HG02759 (cell line): ENCODE results near the gene ZC3H8.

Experiments
- ATAC-seq: cut with Tn5 transposase; IDR thresholded peaks from one replicate; pipeline ENCODE4 v1.9.1; 2021; ENCODE audit warnings: mild to moderate bottlenecking, moderate library complexity; ENCODE audit not compliant: unreplicated experiment

Gene ZC3H8

DNA sequence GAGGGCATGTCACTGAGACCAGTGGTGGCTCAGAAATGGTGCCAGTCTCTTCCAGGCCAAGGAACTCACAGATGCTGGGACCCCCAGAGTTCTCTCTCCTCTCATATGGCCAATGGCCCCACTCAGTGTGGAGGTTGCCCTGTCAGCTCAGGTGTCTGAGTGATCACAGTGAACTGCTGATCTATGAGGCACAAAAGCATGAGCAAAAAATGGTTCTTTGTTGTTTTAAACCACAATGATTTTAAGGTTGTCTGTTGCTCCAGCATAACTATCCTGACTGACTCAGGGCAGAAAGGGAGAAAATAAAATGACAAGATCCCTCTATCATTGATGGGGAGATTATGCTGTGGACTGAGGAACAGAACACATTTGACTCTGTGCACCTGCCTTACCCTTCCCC lies 58.9 kb downstream of the ZC3H8 start:
- ATAC-seq, result no peak

DNA sequence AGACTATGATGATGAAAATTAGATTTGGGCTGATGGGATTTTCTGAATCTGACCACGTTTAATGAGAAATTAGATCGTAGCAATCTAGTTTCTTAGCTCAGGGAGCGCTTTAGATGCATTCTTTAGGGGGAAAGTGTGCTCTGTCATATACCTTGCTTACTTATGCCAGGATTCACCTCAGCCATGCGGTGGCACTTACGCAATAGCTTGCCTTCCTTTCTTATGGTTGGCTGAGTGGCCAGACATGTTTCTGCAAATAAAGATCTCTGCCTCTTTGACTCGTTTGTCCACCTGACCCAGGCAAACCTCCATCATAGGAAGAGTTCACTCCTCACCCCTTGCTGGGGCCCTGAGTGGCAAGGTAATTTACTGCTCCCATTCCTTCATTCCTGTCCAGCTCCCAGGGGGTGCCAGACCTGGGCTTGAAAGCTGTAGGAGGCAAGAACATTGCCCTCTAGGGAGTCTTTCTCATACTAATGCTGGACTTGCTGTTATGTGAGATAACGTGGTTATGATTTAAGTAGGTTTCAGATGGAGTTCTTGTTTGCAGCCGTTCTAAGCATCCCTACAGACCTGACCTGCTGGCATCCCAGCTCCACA lies 59.6 kb downstream of the ZC3H8 start:
- no peak for ATAC-seq

DNA sequence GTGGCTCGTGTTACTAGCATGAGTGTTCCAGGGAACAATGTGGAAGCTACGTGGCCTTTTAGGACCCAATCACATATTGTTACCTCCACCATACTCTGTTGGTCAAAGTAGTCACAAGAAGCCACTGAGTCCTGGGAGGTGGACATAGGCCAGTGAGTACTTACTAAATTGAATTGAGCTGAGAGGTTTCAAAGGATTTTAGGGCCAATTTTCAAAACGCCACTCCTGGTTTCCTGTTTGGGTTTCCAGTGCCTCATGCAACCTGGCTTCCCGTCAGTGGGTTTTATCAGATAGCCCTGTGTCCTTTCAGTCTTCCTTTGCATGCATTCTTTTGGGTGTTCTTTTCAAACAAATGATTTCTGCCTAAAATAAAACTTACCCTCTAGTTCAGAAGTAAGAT lies 60.4 kb downstream of the ZC3H8 start:
- ATAC-seq, result no peak

DNA sequence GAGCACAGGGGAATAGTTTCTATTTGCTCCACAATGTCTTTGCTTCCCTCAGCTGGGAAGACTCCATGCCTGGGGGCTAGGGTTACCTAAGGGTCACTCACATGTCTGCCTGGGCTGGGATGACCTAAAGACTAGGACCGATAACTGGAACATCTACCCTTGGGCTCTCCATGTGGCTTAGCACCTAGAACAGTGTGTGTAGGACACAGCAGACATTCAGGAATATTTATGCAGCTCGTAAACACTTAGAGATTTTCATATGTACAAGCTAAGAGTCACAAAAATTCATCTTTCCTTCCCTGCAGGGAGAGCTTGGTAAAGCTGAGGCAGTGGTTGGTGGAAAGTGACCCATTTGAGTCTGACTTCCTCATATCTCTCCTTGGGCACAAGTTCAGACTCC lies 60.8 kb downstream of the ZC3H8 start:
- no peak for ATAC-seq

DNA sequence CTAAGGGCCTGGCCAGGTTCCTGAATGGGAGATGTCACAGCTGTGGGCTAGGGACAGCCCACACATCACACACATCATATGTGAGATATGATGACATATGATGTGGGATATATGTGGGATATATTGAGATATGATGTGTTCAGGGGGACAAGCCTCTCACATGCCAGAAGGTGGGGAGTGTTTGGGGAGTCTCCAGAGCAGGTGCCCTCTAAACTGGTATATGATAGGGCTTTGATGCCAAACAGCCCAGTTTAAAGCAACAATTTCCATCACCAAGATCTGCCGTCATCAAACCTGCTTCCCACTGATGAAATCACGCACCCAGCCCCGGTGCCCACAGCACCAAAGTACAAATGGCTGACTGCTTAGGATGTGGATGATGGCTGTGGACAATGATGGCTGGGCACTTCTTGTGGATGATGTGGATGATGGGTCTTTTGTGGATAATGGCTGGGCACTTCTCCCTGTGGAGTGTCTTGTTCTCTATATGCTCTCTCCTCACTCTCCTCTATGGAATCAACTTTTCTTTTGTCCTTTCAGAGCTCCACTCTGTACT lies 65.8 kb downstream of the ZC3H8 start:
- ATAC-seq, result no peak

DNA sequence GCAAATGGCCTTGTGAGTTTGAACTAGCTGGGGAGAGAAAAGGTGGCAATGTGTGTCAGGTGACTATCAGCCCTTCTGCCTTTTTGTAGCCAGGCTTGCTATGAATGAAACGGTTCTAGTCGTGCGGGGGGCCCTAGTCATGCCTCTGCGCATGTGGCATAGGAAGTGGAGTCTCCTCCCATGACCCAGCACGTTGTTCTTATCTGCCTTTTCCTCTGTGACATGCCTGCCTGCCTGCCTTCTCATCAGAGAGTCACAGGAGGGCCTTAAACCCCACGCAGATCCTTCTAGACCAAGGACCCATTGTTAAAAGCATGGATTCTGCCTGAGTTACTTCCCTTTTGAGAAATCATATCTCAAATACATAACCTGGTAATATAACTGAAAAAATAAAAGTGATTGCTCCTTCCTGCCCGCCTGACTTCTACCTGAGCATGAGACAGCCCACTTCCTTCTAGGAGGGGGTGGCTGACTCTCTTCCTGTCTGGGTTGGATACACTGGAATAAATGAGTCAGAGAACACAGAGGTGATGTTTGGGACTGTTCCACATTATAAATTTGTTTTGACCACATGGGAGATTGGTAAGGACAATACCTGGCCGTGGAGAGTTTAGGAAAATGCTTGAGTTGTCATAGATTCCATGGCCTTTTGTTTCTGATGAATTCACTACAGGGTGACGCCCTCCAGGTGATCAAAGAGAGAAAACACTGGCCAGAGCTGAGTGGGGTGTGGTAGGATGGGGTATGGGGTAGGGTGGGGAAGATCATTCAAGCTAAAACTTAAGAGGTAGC lies 66.8 kb downstream of the ZC3H8 start:
- no peak for ATAC-seq

DNA sequence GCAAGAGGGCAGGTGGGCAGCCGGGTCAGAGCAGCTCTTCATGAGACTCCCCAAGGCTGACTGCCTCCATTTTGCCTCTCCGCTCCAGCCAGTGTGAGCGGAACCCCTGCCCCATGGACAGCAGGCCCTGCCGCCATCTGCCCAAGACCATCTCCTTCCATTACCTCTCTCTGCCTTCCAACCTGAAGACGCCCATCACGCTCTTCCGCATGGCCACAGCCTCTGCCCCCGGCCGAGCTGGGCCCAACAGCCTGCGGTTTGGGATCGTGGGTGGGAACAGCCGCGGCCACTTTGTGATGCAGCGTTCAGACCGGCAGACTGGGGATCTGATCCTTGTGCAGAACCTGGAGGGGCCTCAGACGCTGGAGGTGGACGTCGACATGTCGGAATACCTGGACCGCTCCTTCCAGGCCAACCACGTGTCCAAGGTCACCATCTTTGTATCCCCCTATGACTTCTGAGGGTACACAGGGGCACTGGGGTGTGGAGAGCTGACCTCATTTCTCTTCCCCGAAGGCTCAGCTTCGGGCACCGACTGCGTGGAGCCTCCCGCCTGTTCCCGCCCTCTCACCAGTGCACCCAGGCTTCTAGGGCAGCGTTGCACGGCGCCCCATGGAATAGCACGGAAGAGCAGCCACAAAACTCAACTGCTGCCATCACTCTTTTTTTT lies 67.7 kb downstream of the ZC3H8 start:
- no peak for ATAC-seq

DNA sequence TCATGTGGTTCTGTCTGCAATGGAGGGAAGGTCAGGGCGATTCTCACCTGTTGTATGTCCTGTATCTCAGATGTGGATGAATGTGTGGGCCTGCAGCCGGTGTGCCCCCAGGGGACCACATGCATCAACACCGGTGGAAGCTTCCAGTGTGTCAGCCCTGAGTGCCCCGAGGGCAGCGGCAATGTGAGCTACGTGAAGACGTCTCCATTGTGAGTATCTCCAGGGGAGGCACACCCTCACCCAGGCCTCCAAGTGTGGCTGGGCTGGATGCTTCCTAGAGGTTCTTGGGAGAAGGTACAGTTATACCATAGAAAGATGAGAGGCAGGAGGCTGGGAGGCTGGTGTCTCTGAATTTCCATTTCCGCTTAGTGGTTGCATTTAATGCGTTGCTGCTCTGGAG lies 69.7 kb downstream of the ZC3H8 start:
- ATAC-seq, result no peak

DNA sequence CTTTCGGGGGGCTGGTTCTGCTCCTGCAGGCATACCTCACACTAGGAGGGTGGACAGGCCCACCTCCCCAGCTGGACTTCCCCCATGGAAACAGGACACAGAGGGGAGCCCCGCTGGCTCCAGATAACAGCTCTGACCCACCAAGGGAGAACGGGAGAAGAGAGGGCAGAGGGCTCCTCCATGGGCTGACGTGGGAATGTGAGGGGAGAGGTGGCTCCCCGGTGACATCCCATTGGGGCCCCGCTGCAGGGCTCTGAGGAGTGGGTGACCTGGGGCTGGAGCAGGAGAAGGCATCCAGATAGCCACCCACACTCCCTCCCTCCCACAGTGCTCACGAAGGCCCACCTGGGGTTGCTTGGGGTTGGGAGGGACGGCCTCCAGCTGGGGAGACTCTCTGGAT lies 70.7 kb downstream of the ZC3H8 start:
- ATAC-seq, result no peak

DNA sequence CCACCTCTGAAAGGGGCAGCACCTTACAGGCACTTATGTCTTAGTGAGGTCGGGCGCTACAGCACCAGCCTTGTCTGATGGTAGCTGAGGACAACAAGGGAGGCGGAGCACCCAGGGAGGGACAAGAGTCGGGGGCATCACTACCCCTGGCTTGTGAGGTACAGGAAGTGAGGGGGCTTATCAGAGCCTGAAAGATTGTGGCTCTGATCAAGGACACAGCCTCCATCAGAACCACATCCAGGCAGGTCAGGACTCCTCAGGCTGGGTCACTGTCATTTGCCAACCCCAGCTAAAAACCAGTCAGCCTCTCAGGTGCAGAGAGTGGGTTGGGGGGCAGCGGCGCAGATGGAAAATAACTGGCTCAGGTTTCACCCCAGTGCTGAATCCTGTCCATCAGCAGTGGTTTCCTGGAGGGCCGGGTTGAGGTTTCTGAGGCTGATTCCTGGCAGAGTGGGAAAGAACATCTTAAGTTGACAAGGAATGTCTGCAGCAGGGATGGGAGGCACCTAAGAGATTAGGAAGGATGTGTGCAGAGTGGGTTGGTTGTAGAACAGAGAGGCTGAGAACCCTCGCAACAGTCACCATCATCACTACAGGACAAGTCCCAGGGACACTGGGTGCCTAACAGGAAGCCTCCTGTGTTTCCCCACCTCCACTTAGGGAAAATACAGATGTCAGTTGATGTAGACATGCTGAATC lies 71.4 kb downstream of the ZC3H8 start:
- ATAC-seq, result no peak

DNA sequence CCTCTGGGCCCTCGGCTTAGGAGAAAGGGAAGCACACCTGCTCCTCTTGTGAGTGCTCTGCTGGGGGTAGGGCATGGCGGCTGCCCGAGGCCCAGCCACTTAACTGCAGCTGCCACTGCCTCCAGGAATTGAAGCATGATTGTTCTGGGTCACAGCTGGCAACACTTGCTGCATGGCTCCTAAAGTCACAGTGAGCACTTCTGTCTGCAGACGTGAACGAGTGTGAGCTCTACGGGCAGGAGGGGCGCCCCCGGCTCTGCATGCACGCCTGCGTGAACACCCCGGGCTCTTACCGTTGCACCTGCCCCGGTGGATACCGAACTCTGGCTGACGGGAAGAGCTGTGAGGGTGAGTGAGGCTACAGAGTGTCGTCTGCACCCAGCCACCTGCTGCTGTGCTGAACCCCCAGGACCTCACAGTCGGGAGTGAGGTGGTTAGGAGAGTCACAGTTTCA lies 72.2 kb downstream of the ZC3H8 start:
- no peak for ATAC-seq

DNA sequence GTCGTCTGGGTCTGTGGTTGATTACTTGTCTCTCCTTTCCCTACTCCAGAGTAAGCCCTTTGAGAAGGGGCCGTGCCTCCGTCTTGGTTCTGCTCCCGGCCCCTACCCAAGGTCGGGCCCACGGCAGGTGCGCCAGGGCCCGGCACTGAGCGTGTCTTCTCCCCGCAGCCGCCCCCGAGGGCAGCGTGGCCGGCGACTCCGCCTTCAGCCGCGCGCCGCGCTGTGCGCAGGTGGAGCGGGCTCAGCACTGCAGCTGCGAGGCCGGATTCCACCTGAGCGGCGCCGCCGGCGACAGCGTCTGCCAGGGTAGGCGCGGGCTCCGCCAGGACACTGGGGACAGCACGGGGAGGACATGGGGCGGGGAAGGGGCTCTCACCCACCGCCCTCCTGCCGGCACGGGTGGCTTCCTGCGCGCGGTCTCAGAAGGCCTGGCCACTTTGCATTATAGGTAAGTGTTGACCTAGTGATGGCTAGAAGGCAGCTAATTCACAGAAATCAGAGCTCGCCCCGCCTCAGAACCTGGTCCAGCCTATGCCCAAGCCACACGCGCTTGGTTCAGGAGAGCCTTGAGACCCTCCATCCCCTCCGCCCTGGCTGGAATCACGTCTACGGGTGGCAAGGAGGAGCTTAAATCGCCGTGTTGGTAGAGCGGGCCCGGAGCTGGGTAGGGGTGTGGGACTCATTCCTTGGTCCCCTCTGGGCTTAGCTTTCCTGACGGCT lies 73.1 kb downstream of the ZC3H8 start:
- ATAC-seq, result no peak

DNA sequence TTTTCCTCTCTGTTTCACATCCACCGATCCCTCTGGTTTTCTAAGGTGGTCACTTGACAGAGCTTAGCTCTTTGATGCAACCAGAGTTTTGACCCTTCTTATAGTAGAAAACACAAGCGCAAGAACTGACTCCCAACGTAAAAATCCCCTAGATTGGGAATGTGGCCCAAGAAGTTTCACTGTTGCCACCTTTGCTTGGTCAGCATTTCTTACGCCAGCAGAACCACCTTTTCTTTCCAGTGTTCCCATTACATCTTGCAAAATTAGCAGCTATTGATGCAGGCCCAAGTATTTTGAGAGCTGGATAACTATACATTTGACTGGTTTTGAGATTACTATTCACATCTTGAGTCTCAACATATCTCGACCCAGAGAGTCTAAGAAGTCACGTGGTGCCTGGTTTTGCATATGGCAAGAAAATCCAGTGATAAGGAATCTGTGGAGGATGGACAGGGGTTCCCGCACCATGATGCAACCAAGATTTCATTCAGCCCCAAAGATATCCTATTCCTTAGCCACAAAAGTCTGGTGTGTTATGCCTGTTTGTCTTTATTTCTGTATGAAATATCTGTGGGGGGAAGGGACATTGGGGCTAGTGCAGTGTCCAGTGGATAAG lies 78.8 kb downstream of the ZC3H8 start:
- ATAC-seq, result no peak

DNA sequence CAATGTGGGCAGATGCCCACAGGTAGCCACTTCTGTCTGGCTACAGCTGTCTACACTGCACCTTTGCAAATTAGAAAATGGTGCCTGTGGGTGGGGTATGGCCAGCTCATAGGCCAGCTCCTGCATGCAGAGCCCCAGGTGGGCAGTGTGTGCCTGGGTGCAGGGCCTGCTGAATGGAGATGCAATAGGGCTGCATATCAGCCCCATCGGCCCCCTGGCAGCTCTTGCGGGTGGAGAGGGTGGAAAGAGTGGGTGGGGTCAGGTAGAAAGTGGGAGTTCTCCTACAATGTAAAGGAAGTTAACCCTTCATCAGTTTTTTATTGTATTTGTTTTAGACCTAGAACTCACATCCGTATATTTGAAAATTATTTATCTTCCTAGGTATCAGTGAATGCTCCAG lies 79.5 kb downstream of the ZC3H8 start:
- ATAC-seq, result no peak

DNA sequence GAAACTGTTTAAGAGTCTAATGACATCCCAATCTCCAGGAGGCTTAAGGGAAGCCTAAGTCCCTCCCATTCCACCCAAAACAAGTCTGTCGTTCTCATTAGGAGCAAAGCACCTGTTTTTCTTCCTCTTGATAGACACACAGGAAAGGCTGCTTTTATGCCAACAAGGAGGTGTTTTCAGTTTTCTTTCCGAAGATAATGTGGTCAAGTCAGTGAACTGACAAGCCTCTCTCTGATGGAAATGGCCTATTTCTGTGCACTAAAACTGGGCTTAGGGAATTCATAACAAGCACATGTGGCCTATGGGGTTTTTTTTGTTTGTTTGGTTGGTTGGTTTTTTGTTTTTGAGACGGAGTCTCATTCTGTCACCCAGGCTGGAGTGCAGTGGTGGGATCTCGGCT lies 80.5 kb downstream of the ZC3H8 start:
- ATAC-seq, result no peak

DNA sequence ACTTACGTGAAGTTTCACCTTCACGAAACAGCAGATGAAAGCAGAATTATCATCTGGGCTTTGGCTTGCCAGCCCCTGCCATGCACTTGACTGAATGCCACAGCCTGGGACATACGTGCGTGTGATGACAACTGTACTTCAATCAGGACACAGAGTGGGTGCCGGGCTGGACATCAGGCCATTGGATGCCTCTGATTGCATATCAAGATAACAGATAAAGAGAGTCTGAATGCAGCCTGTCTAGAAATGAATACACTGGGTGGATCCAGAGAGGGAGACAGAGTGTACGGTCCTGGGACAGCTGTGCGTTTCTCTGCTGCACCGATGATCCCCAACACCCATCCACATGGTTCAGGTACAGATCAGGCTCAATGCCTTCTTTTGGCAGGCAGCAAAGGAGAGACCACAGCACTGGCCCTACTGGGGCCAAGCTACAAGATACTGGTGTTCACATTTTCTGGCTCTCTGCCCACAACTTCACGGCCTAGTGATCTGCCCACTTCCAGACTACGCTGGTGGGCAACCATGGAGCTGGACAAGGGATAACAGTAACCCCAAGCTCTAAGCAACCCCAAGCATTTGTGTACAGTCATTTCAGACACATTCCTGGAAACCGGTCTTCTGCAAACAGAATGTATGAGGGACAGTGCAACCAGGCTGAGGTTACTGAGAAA lies 81.1 kb downstream of the ZC3H8 start:
- no peak for ATAC-seq

DNA sequence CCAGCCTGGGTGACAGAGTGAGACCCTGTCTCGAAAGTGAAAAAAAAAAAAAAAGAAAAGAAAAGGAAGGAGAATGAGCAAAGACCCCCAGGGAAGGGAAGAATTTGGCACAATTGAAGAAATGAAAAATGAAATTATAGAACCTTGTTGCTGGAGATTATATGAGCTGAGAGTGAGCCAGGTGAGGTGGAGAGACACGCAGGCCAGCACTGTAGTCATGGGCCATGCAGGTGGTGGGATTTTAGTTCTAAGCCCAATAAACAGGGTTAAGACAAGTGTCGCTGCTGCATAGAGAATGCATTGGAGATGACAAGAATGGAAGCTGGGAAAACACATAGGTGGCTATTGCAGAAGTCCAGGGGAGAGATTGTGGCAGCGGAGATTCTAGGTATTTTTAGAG lies 84.3 kb downstream of the ZC3H8 start:
- ATAC-seq, result no peak

DNA sequence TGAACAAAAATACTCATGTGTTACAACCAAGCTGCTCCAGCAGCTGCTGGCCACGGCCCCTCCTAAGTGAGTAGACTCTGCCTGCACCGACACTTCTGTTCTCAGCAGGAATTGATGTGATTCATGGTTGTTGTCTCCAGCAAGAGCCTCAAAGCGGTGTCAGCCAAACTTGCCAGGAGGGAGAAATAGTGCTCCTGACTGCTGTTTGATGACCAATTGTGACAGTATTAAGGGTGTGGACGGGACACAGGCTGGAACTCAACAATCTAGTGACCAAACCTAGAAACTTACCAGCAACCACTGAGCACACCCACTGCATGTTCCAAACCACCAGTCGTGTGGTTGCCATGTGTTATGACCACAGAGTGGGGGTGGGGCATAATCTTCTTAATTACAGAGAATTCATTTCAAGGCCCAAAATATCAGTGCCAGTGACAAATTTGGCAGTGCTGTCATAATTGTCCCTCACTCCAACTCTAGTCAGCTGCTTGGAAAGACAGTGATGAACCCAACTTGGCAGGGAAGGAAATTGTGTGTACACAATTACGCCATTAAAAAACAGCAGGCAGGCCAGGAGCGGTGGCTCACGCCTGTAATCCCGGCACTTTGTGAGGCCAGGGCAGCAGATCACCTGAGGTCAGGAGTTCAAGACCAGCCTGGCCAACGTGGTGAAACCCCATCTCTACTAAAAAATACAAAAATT lies 86.3 kb downstream of the ZC3H8 start:
- ATAC-seq, result no peak
